GM19238 (cell line): Measurements from ENCODE around the gene FKBP15.
A peak's percentile ranks its signal among the peaks of the same experiment; 100 is the strongest.
"Not testable (repeated sequence)": the region's sequence is repeated elsewhere in the genome, so short reads cannot be mapped to it uniquely, and the experiment has no call there.

Experiments
- DNase-seq: peaks from one replicate; pipeline ENCODE4 v3.0.0; 2011; ENCODE audit warnings: low spot score; ENCODE audit not compliant: insufficient read length

Gene FKBP15

GRCh38 chr9:113221003-113221799 is at the start of gene FKBP15, which contains the start of gene SLC31A1:
FKBP15 (minus strand) TSS chr9:113221277; CDS start chr9:113221243, 34 bp downstream.
SLC31A1 (plus strand) TSS chr9:113221544; CDS start chr9:113256149, 34,605 bp downstream.
- DNase-seq = peak; percentile 87

- no peak for DNase-seq
These were observed 48.8 kb upstream of the FKBP15 start for GRCh38 chr9:113269871-113270270.

GRCh38 chr9:113269355-113269754 is 48.3 kb upstream of the FKBP15 start:
- no peak for DNase-seq

GRCh38 chr9:113267911-113268566 is 47.0 kb upstream of the FKBP15 start:
- no peak for DNase-seq

- no peak for DNase-seq
These were observed 45.1 kb upstream of the FKBP15 start for GRCh38 chr9:113266174-113266573.

- no peak for DNase-seq
These were observed 41.0 kb upstream of the FKBP15 start for GRCh38 chr9:113261917-113262671.

GRCh38 chr9:113258282-113258681 is 37.2 kb upstream of the FKBP15 start:
- DNase-seq = no peak

GRCh38 chr9:113257863-113258262 is 36.8 kb upstream of the FKBP15 start:
- no peak for DNase-seq

GRCh38 chr9:113255438-113255837 is 34.4 kb upstream of the FKBP15 start:
- no peak for DNase-seq

- DNase-seq = no peak
These were observed 33.9 kb upstream of the FKBP15 start for GRCh38 chr9:113254991-113255390.

GRCh38 chr9:113250807-113251206 is 29.7 kb upstream of the FKBP15 start:
- DNase-seq = no peak

- DNase-seq = not testable (repeated sequence)
These were observed 28.6 kb upstream of the FKBP15 start for GRCh38 chr9:113249661-113250060.

- no peak for DNase-seq
These were observed 26.6 kb upstream of the FKBP15 start for GRCh38 chr9:113247640-113248039.

- no peak for DNase-seq
These were observed 25.9 kb upstream of the FKBP15 start for GRCh38 chr9:113246928-113247327.

- DNase-seq = no peak
These were observed 24.8 kb upstream of the FKBP15 start for GRCh38 chr9:113245894-113246293.

GRCh38 chr9:113244556-113244955 is 23.5 kb upstream of the FKBP15 start:
- no peak for DNase-seq

GRCh38 chr9:113241161-113241560 is 20.1 kb upstream of the FKBP15 start:
- no peak for DNase-seq

- DNase-seq = no peak
These were observed 17.8 kb upstream of the FKBP15 start for GRCh38 chr9:113238859-113239232.

- DNase-seq = no peak
These were observed 17.3 kb upstream of the FKBP15 start for GRCh38 chr9:113238202-113238858.

GRCh38 chr9:113237026-113237425 is 15.9 kb upstream of the FKBP15 start:
- no peak for DNase-seq

- not testable (repeated sequence) for DNase-seq
These were observed 14.7 kb upstream of the FKBP15 start for GRCh38 chr9:113235701-113236255.
